ENCODE measurements around the gene GOLGA6L7. TPM values are rescaled to one million over a fixed set of nuclear protein-coding genes. Genes with fewer than 3 reads are reported as not detected.
"Not testable (repeated sequence)": the region's sequence is repeated elsewhere in the genome, so short reads cannot be mapped to it uniquely, and the experiment has no call there.

The GOLGA6L7 gene
- total RNA-seq, 1 donor from 2014 or later: not detected

GRCh38 chr15:28849271-28849670 is 827 bp upstream of the GOLGA6L7 start:
- peak; percentile 15 for DNase-seq (ENCODE audit: low spot score)
- intact Hi-C loops (cut with DNase I): not testable (repeated sequence)

- intact Hi-C loops (cut with DNase I); DNase-seq (ENCODE audit: low spot score): not testable (repeated sequence)
Measured at GRCh38 chr15:28847959-28848358, 485 bp downstream of the GOLGA6L7 start.

GRCh38 chr15:28847247-28847646 is 1.2 kb downstream of the GOLGA6L7 start:
- DNase-seq (ENCODE audit: low spot score); intact Hi-C loops (cut with DNase I): not testable (repeated sequence)

- intact Hi-C loops (cut with DNase I); DNase-seq (ENCODE audit: low spot score): not testable (repeated sequence)
Measured at GRCh38 chr15:28844147-28844546, 4.3 kb downstream of the GOLGA6L7 start.

GRCh38 chr15:28843520-28843919 is 4.9 kb downstream of the GOLGA6L7 start:
- intact Hi-C loops (cut with DNase I); DNase-seq (ENCODE audit: low spot score): not testable (repeated sequence)

- DNase-seq (ENCODE audit: low spot score); intact Hi-C loops (cut with DNase I): not testable (repeated sequence)
Measured at GRCh38 chr15:28842210-28842609, 6.2 kb downstream of the GOLGA6L7 start.

- intact Hi-C loops (cut with DNase I); DNase-seq (ENCODE audit: low spot score): not testable (repeated sequence)
Measured at GRCh38 chr15:28840285-28840684, 8.2 kb downstream of the GOLGA6L7 start.

- intact Hi-C loops (cut with DNase I); DNase-seq (ENCODE audit: low spot score): not testable (repeated sequence)
Measured at GRCh38 chr15:28834957-28835585, 13.4 kb downstream of the GOLGA6L7 start.

- DNase-seq (ENCODE audit: low spot score): peak; percentile 87
- intact Hi-C loops (cut with DNase I): not testable (repeated sequence)
Measured at GRCh38 chr15:28831897-28832587, 16.4 kb downstream of the GOLGA6L7 start.

- DNase-seq (ENCODE audit: low spot score); intact Hi-C loops (cut with DNase I): not testable (repeated sequence)
Measured at GRCh38 chr15:28821420-28821819, 27.0 kb downstream of the GOLGA6L7 start.

- intact Hi-C loops (cut with DNase I); DNase-seq (ENCODE audit: low spot score): not testable (repeated sequence)
Measured at GRCh38 chr15:28819930-28820295, 28.5 kb downstream of the GOLGA6L7 start.

GRCh38 chr15:28819019-28819929 is 29.2 kb downstream of the GOLGA6L7 start:
- intact Hi-C loops (cut with DNase I); DNase-seq (ENCODE audit: low spot score): not testable (repeated sequence)

GRCh38 chr15:28818168-28818567 is 30.3 kb downstream of the GOLGA6L7 start:
- DNase-seq (ENCODE audit: low spot score); intact Hi-C loops (cut with DNase I): not testable (repeated sequence)

- DNase-seq (ENCODE audit: low spot score); intact Hi-C loops (cut with DNase I): not testable (repeated sequence)
Measured at GRCh38 chr15:28814059-28814458, 34.4 kb downstream of the GOLGA6L7 start.

- DNase-seq (ENCODE audit: low spot score); intact Hi-C loops (cut with DNase I): not testable (repeated sequence)
Measured at GRCh38 chr15:28813392-28813791, 35.1 kb downstream of the GOLGA6L7 start.

- DNase-seq (ENCODE audit: low spot score); intact Hi-C loops (cut with DNase I): not testable (repeated sequence)
Measured at GRCh38 chr15:28811852-28812550, 36.4 kb downstream of the GOLGA6L7 start.

GRCh38 chr15:28810444-28810843 is 38.0 kb downstream of the GOLGA6L7 start:
- DNase-seq (ENCODE audit: low spot score); intact Hi-C loops (cut with DNase I): not testable (repeated sequence)

- DNase-seq (ENCODE audit: low spot score); intact Hi-C loops (cut with DNase I): not testable (repeated sequence)
Measured at GRCh38 chr15:28808136-28808535, 40.3 kb downstream of the GOLGA6L7 start.

- DNase-seq (ENCODE audit: low spot score); intact Hi-C loops (cut with DNase I): not testable (repeated sequence)
Measured at GRCh38 chr15:28800366-28800765, 48.1 kb downstream of the GOLGA6L7 start.

Measured in cardiac septum (tissue), 1 donor.